ENCODE results near the gene TGFBI. TPM values are rescaled to one million over a fixed set of nuclear protein-coding genes. Genes with fewer than 3 reads are reported as not detected.

Gene TGFBI
- total RNA-seq, 1 donor from 2014 or later: 620 TPM

- no peaks in the 10 kb centered on the region for H3K9me3 Mint-ChIP-seq (ENCODE audit: low read depth)
- DNase-seq (ENCODE audit: low spot score): no peak
These were observed 27.3 kb upstream of the TGFBI start for GRCh38 chr5:136001466-136001981.

GRCh38 chr5:136004436-136004835 is 24.4 kb upstream of the TGFBI start:
- no peak for DNase-seq (ENCODE audit: low spot score)
- Mint-ChIP-seq H3K9me3 (ENCODE audit: low read depth) (no peaks in the 10 kb centered on the region), H3K4me1 (ENCODE audit: low read depth) (peaks cover 60% of the 10 kb centered on the region), H3K27ac (ENCODE audit: unreplicated experiment) (no peak overlapping the region), H3K4me3 (ENCODE audit: unreplicated experiment) (no peak overlapping the region), H3K36me3 (ENCODE audit: low read depth) (no peaks in the 10 kb centered on the region), H3K27me3 (ENCODE audit: low read depth) (no peaks in the 10 kb centered on the region)
- TF ChIP-seq CTCF (IDR thresholded peaks at IDR 0.05): no peak

More at GRCh38 chr5:136001466-136001981, 27.3 kb upstream of the TGFBI start:
- no peaks in the 10 kb centered on the region for H3K27me3 Mint-ChIP-seq (ENCODE audit: low read depth)
- no peaks in the 10 kb centered on the region for H3K36me3 Mint-ChIP-seq (ENCODE audit: low read depth)
- H3K27ac Mint-ChIP-seq (ENCODE audit: unreplicated experiment): peak overlapping the region; percentile 50
- TF ChIP-seq CTCF (IDR thresholded peaks at IDR 0.05): no peak
- H3K4me1 Mint-ChIP-seq (ENCODE audit: low read depth): peaks cover 65% of the 10 kb centered on the region
- H3K4me3 Mint-ChIP-seq (ENCODE audit: unreplicated experiment): no peak overlapping the region

GRCh38 chr5:136005476-136005875 is 23.3 kb upstream of the TGFBI start:
- no peak overlapping the region for H3K27ac Mint-ChIP-seq (ENCODE audit: unreplicated experiment)
- DNase-seq (ENCODE audit: low spot score): no peak
- peaks cover 52% of the 10 kb centered on the region for H3K4me1 Mint-ChIP-seq (ENCODE audit: low read depth)
- H3K9me3 Mint-ChIP-seq (ENCODE audit: low read depth): no peaks in the 10 kb centered on the region
- no peak for TF ChIP-seq CTCF (IDR thresholded peaks at IDR 0.05)
- no peak overlapping the region for H3K4me3 Mint-ChIP-seq (ENCODE audit: unreplicated experiment)
- H3K27me3 Mint-ChIP-seq (ENCODE audit: low read depth): no peaks in the 10 kb centered on the region
- H3K36me3 Mint-ChIP-seq (ENCODE audit: low read depth): no peaks in the 10 kb centered on the region

GRCh38 chr5:136006164-136006563 is 22.6 kb upstream of the TGFBI start:
- TF ChIP-seq CTCF (IDR thresholded peaks at IDR 0.05): no peak
- Mint-ChIP-seq H3K27me3 (ENCODE audit: low read depth) (no peaks in the 10 kb centered on the region), H3K4me3 (ENCODE audit: unreplicated experiment) (no peak overlapping the region), H3K36me3 (ENCODE audit: low read depth) (no peaks in the 10 kb centered on the region), H3K4me1 (ENCODE audit: low read depth) (peaks cover 53% of the 10 kb centered on the region), H3K27ac (ENCODE audit: unreplicated experiment) (peak overlapping the region; percentile 77), H3K9me3 (ENCODE audit: low read depth) (no peaks in the 10 kb centered on the region)
- no peak for DNase-seq (ENCODE audit: low spot score)

- TF ChIP-seq CTCF (IDR thresholded peaks at IDR 0.05): no peak
- Mint-ChIP-seq H3K36me3 (ENCODE audit: low read depth) (no peaks in the 10 kb centered on the region), H3K4me1 (ENCODE audit: low read depth) (peaks cover 54% of the 10 kb centered on the region), H3K4me3 (ENCODE audit: unreplicated experiment) (no peak overlapping the region), H3K27me3 (ENCODE audit: low read depth) (no peaks in the 10 kb centered on the region), H3K9me3 (ENCODE audit: low read depth) (no peaks in the 10 kb centered on the region), H3K27ac (ENCODE audit: unreplicated experiment) (peak overlapping the region; percentile 77)
- DNase-seq (ENCODE audit: low spot score): no peak
These were observed 22.0 kb upstream of the TGFBI start for GRCh38 chr5:136006761-136007251.

All from chondrocyte (in vitro differentiated cells).